Astrocyte of the cerebellum (primary cell): ENCODE data around the gene TMEM37.

ENCODE experiments used
- DNase-seq: peaks from one replicate; pipeline ENCODE4 v3.0.0-alpha.2; 2011; ENCODE audit warnings: low read depth
- H3K4me3 ChIP-seq: 2 replicates; pipeline ENCODE4 v1.5.1; 2011; ENCODE audit warnings: mild to moderate bottlenecking, low read depth, low read length, moderate library complexity
- in situ Hi-C: cut with HindIII; loops from 2 replicates; pipeline ENCODE4 v1.10.0; 2017; ENCODE audit warnings: low sequenced_read_pairs
- TF ChIP-seq, protein P1 (sequence below): IDR thresholded peaks from 2 replicates; pipeline ENCODE4 v1.5.1; 2012; ENCODE audit warnings: low read length, low read depth, moderate library complexity, mild to moderate bottlenecking; ENCODE audit errors: missing control alignments

Gene TMEM37

DNA sequence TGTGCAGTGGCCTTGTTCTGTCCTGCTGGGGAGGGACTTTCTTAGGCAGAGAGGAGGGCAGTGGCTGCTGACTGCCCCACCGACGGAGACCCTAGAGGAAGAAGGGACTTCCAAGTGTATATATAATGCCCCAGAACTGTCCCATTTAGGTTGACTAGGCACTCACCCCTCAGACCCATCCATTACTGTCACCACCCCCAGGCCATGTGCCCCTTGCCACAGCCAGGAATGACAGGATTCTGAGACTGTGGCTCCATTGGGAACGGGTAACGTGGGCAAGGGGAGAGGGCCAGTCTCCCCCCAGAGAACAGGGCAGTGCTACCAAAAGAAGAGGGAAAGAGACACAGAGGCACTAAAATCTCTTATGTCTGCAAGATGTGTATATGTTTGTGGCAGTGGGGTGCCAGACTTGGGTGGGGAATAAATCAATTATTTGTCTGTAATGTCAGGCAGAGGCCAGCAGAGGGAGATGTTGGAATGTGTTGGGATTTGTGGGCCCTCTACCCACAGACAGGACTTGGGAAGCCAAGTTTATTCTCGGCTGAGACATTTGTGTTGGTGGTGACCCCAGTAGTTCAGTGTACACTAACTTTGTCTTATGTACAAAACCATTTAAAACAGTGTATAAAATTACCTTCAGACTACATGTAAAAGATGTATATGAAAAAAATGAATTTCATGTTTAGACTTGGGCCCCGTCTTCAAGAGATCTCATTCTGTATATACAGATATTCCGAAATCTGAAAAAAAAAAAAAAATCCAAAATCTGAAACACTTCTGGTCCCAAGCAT lies 24.0 kb upstream of the TMEM37 start:
- in situ Hi-C loops: no loop called here
- DNase-seq: peak; percentile 45
- H3K4me3 ChIP-seq: no peak overlapping the region
- TF ChIP-seq, protein P1, sequence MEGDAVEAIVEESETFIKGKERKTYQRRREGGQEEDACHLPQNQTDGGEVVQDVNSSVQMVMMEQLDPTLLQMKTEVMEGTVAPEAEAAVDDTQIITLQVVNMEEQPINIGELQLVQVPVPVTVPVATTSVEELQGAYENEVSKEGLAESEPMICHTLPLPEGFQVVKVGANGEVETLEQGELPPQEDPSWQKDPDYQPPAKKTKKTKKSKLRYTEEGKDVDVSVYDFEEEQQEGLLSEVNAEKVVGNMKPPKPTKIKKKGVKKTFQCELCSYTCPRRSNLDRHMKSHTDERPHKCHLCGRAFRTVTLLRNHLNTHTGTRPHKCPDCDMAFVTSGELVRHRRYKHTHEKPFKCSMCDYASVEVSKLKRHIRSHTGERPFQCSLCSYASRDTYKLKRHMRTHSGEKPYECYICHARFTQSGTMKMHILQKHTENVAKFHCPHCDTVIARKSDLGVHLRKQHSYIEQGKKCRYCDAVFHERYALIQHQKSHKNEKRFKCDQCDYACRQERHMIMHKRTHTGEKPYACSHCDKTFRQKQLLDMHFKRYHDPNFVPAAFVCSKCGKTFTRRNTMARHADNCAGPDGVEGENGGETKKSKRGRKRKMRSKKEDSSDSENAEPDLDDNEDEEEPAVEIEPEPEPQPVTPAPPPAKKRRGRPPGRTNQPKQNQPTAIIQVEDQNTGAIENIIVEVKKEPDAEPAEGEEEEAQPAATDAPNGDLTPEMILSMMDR: peak; percentile 76

DNA sequence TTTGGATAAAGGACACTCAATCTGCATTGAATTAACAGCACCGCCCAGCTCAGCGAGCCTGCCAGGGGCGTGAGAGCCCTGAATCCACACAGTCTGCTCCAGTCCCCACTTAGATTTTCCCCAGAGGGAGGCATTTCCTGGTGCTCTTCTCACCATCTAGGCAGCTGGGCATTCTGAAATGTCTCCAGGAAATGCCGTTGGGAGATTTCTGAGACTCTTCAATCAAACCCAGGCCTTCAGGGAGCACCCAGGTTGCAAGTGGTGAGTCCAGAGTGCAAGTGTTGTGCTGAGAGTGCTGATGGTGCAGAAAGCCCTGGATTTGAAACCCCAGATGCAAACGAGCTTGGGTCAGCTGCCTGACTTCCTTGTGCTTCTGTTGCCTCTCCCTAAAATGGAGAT lies 23.4 kb upstream of the TMEM37 start:
- TF ChIP-seq, protein P1: no peak
- H3K4me3 ChIP-seq: no peak overlapping the region
- DNase-seq: no peak
- in situ Hi-C loops: no loop called here

DNA sequence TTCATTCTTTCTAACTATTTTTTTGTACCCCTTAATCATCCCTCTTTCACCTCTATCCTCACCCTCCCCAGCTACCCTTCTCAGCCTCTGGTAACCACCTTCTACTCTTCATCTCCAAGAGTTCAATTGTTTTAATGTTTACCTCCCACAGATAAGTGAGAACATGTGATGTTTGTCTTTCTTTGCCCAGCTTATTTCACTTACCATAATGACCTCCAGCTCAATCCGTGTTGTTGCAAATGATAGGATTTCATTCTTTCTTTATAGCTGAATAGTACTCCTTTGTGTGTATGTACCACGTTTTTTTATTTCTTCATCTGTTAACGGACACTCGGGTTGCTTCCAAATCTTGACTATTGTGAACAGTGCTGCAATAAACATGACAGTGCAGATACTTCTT lies 22.1 kb upstream of the TMEM37 start:
- no peak for DNase-seq
- in situ Hi-C loops: no loop called here
- no peak overlapping the region for H3K4me3 ChIP-seq
- TF ChIP-seq, protein P1: no peak

DNA sequence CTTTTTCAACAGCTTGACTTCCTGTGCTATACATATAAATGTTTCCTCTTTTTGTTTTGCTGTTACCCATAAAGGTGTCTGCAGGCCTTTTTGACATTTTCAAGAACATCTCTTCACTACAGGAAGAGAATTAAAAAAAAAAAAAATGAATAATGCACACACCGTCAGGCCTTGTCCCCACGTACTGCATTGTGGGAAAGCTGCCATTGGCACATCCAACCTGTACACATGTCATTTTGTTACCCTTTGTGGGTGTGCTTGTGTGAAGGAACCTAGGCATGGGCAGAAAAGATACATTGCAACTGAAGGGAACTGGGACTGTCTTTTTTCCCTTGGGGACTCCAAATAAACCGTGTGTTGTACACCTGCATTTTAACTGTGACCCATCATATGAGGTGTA lies 16.8 kb upstream of the TMEM37 start:
- in situ Hi-C loops: no loop called here
- no peak overlapping the region for H3K4me3 ChIP-seq
- TF ChIP-seq, protein P1: no peak
- DNase-seq: no peak

DNA sequence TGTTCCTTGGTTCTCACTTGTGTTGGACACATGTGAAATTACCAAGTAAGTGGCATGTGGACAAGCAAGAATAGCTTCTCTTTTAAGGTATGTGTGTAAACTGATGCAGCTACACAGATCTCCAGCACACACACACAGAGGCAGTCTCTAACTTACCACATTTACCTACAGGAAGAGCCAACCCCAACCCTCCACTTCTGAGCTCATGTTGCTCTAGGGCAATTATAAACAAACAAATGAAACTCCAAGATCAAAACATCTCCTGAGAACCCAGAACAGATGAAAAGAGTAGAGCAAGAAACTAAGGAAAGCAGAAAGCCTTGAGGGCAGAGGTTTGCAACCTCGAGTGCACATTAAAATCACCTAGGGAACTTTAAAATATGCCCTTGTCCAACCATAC lies 16.0 kb upstream of the TMEM37 start:
- TF ChIP-seq, protein P1: no peak
- in situ Hi-C loops: no loop called here
- H3K4me3 ChIP-seq: no peak overlapping the region
- DNase-seq: no peak

DNA sequence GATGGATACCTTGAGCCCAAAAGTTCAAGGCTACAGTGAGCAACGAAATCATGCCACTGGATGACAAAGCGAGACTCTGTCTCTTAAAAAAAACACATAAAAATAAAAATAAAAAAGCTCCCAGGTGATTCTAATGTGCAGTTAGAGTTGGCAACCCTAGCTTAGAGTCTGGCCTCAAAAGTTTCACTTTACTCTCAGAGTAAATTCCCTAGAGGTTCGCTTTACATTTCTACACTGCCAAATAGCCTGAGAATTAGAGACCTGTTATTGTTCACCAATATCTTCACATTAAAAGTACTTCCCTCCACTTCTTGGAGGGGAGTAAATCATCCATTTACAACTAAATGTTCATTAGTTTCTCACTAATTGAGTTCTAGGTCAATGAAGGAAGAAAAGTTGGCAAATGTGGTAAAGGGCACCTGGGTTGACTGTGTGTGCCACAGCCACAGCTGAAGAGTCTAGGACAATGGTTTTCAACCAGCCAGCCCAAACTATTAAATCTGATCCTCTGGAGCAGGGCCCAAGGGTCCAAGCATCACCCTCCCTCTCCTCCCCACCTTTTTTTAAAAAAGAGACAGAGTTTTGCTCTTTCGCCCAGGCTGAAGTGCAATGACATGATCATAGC lies 15.2 kb upstream of the TMEM37 start:
- in situ Hi-C loops: no loop called here
- no peak overlapping the region for H3K4me3 ChIP-seq
- TF ChIP-seq, protein P1: no peak
- no peak for DNase-seq
